SK-N-SH (cell line): ENCODE results near the gene DUSP1. TPM values are rescaled to one million over a fixed set of nuclear protein-coding genes. Genes with fewer than 3 reads are reported as not detected.

Experiments used
- CTCF ChIA-PET: fragments of 300-600, 350-600 bp; formaldehyde crosslinking; extraction: SDS; loops from one replicate; lab custom pipeline; 2021; lab: Yijun Ruan, JAX
- POLR2A ChIA-PET: fragments of 350-600 bp; sonication (Branson Sonifier 250); formaldehyde crosslinking; extraction: SDS; loops from one replicate; lab custom pipeline; 2020; ENCODE audit warnings: antibody characterized with exemption, inconsistent platforms; lab: Yijun Ruan, JAX
- DNase-seq: peaks from one replicate; pipeline ENCODE4 v3.0.0; 2012
- H2AFZ ChIP-seq: fragments of 200-600 bp; sonication (generic); 2 replicates; pipeline ENCODE4 v1.8.1; 2016; ENCODE audit warnings: antibody characterized with exemption, mild to moderate bottlenecking, low read depth
- H3F3A ChIP-seq: fragments of 200-600 bp; sonication (generic); replicated peaks from 2 replicates; pipeline ENCODE3; 2016; ENCODE audit warnings: antibody characterized with exemption, mild to moderate bottlenecking; ENCODE audit not compliant: insufficient read depth
- H3K27ac ChIP-seq, 2 experiments: fragments of 200-500 bp in 1 of 2; fragments of 200-600 bp in 1 of 2; sonication (Bioruptor generic) in 1 of 2; sonication (generic), shearing (Covaris generic) in 1 of 2; 2 replicates each; pipeline versions ENCODE4 v1.5.1 to v1.6.1; 2014 to 2016; ENCODE audit warnings: low read depth in 2 of 2, inconsistent platforms in 1 of 2, low read length in 1 of 2, mild to moderate bottlenecking in 1 of 2, mixed read lengths in 1 of 2
- H3K27me3 ChIP-seq: fragments of 200-600 bp; sonication (generic), shearing (Covaris generic); 2 replicates; pipeline ENCODE4 v1.6.1; 2016; ENCODE audit warnings: mixed run types; ENCODE audit not compliant: insufficient read depth
- H3K36me3 ChIP-seq, 2 experiments: fragments of 200-500 bp in 1 of 2; fragments of 200-600 bp in 1 of 2; sonication (Bioruptor generic) in 1 of 2; sonication (generic) in 1 of 2; replicated peaks in 1 of 2; 2 replicates each; pipeline versions ENCODE3 to v1.5.1; 2014 to 2016; ENCODE audit warnings: low read length in 1 of 2, mild to moderate bottlenecking in 1 of 2; ENCODE audit not compliant: insufficient read depth in 2 of 2, control insufficient read depth in 1 of 2
- H3K4me1 ChIP-seq, 2 experiments: fragments of 200-500 bp in 1 of 2; fragments of 200-600 bp in 1 of 2; sonication (Bioruptor generic) in 1 of 2; sonication (generic), shearing (Covaris generic) in 1 of 2; 2 replicates each; pipeline versions ENCODE4 v1.5.1 to v1.6.1; 2014 to 2016; ENCODE audit warnings: low read depth in 1 of 2, low read length in 1 of 2, mixed run types in 1 of 2; ENCODE audit not compliant: insufficient read depth in 2 of 2, control insufficient read depth in 1 of 2
- H3K4me2 ChIP-seq: fragments of 200-600 bp; sonication (generic), shearing (Covaris generic); 2 replicates; pipeline ENCODE4 v1.6.1; 2017; ENCODE audit warnings: mixed run types
- H3K4me3 ChIP-seq, 2 experiments: fragments of 200-500 bp in 1 of 2; fragments of 200-600 bp in 1 of 2; sonication (Bioruptor generic) in 1 of 2; sonication (generic), shearing (Covaris generic) in 1 of 2; 2 replicates each; pipeline versions ENCODE4 v1.5.1 to v1.8.1; 2014 to 2016; ENCODE audit warnings: low read depth in 2 of 2, inconsistent platforms in 1 of 2, low read length in 1 of 2, mild to moderate bottlenecking in 1 of 2, mixed read lengths in 1 of 2, moderate library complexity in 1 of 2
- H3K79me2 ChIP-seq: fragments of 200-600 bp; sonication (generic); 2 replicates; pipeline ENCODE4 v1.8.1; 2017; ENCODE audit warnings: mild to moderate bottlenecking; ENCODE audit not compliant: insufficient read depth
- H3K9ac ChIP-seq: fragments of 200-600 bp; sonication (generic); 2 replicates; pipeline ENCODE4 v1.6.1; 2017; ENCODE audit warnings: mixed run types
- H3K9me2 ChIP-seq: fragments of 200-600 bp; sonication (generic); 2 replicates; pipeline ENCODE4 v1.6.1; 2017; ENCODE audit warnings: mixed run types
- H3K9me3 ChIP-seq: fragments of 200-600 bp; sonication (generic); 2 replicates; pipeline ENCODE4 v1.6.1; 2017; ENCODE audit warnings: mixed run types, mild to moderate bottlenecking, moderate library complexity
- H4K20me1 ChIP-seq: fragments of 200-600 bp; sonication (generic); 2 replicates; pipeline ENCODE4 v1.6.1; 2017; ENCODE audit warnings: mild to moderate bottlenecking, mixed run types; ENCODE audit not compliant: insufficient read depth
- FOXJ3 ChIP-seq: sonication (generic); formaldehyde crosslinking; IDR thresholded peaks from 2 replicates; pipeline ENCODE4 v1.5.1; 2020; ENCODE audit warnings: mild to moderate bottlenecking, missing genetic modification reagents
- MEF2A ChIP-seq: IDR thresholded peaks from 2 replicates; pipeline ENCODE4 v1.4.0; 2012; ENCODE audit warnings: low read depth, borderline replicate concordance
- NFIC ChIP-seq: IDR thresholded peaks from 2 replicates; pipeline ENCODE4 v1.4.0; 2012; ENCODE audit warnings: borderline replicate concordance
- NRF1 ChIP-seq: IDR thresholded peaks from 2 replicates; pipeline ENCODE4 v1.6.1; 2012; ENCODE audit warnings: low read depth, mild to moderate bottlenecking, low read length
- RFX5 ChIP-seq: IDR thresholded peaks from 2 replicates; pipeline ENCODE4 v1.6.1; 2012; ENCODE audit warnings: mild to moderate bottlenecking, improper control_type of control experiment, low read length
- RXRA ChIP-seq: IDR thresholded peaks from 2 replicates; pipeline ENCODE4 v1.4.0; 2012; ENCODE audit warnings: low read depth, mild to moderate bottlenecking, borderline replicate concordance
- TCF12 ChIP-seq: IDR thresholded peaks from 2 replicates; pipeline ENCODE4 v1.4.0; 2012
- WGBS: methylation state at CpG from one replicate; pipeline ENCODE4 v1.1.6; 2017; ENCODE audit warnings: low lambda C conversion rate; 5-methylcytosine and 5-hydroxymethylcytosine counted together
- polyA plus RNA-seq, 3 experiments: library from polyadenylated mRNA; depleted of rRNA; stranded (reverse); fragments of >200 nt; gene quantifications; 2 replicates each; pipeline ENCODE4 v1.2.3, GENCODE V29; 2012
- TF ChIP-seq, protein P1 (sequence below): IDR thresholded peaks from 2 replicates; pipeline ENCODE4 v1.4.0; 2012; ENCODE audit warnings: low read depth, borderline replicate concordance
- TF ChIP-seq, protein P2 (sequence below): fragments of 150-350 bp; IDR thresholded peaks from 2 replicates; pipeline ENCODE4 v1.6.1; 2016; ENCODE audit warnings: mild to moderate bottlenecking, low read depth, low read length
- TF ChIP-seq, protein P3 (sequence below): IDR thresholded peaks from 2 replicates; pipeline ENCODE4 v1.4.0; 2012; ENCODE audit warnings: low read depth, borderline replicate concordance

DUSP1 gene
- polyA plus RNA-seq, 1 of the 3 experiments (the other 2 are of a cell fraction), result 455 TPM

DNA sequence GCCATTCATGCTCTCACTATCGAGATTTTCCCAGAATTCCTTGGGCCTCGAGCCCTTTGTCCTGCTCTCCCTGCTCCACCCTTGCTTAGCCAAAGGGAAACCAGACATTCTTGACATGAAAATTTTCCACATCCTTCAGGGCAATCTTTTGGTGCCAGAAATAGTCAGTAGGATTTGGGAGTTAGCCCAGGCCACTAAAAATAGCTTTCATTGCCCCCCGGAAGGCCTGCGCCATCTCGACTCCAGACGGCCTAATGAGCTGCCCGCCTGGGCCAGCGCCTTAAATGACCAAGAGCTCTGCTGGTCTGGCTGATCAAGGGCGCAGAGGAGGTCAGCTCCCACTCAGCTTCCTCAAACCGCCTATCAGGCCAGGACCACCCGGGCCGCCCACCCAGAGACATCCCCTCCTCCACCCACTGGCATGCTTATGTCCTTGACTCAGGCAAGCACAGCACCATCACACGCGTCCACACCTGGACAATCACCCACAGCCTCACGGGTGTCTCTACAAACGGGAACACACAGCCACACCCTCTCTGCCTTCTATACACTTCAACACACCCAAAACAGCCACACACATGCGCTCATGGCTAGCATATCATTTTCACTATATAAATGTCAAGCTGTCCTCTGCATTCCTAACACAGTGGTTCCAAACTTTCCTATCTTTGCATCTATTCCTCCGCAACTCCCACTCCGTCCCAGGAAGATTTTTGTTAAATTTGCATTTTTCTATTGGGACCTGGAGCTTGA is 20.9 kb downstream of the DUSP1 start:
- H2AFZ ChIP-seq, result peak overlapping the region; percentile 37; the same call in 1 of the 2 replicates
- no peaks in the 10 kb centered on the region for H3K36me3 ChIP-seq
- H3F3A ChIP-seq, result no peaks in the 10 kb centered on the region
- no peaks in the 10 kb centered on the region for H4K20me1 ChIP-seq
- DNase-seq, result no peak
- TF ChIP-seq, protein P1, sequence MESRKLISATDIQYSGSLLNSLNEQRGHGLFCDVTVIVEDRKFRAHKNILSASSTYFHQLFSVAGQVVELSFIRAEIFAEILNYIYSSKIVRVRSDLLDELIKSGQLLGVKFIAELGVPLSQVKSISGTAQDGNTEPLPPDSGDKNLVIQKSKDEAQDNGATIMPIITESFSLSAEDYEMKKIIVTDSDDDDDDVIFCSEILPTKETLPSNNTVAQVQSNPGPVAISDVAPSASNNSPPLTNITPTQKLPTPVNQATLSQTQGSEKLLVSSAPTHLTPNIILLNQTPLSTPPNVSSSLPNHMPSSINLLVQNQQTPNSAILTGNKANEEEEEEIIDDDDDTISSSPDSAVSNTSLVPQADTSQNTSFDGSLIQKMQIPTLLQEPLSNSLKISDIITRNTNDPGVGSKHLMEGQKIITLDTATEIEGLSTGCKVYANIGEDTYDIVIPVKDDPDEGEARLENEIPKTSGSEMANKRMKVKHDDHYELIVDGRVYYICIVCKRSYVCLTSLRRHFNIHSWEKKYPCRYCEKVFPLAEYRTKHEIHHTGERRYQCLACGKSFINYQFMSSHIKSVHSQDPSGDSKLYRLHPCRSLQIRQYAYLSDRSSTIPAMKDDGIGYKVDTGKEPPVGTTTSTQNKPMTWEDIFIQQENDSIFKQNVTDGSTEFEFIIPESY, result no peak
- TF ChIP-seq, all 33 proteins: peak for 0
- no peak overlapping the region for H3K4me2 ChIP-seq
- no peak overlapping the region for H3K27ac ChIP-seq
- H3K79me2 ChIP-seq, result no peaks in the 10 kb centered on the region
- H3K9me3 ChIP-seq, result no peaks in the 10 kb centered on the region
- H3K9ac ChIP-seq, result no peak overlapping the region
- 77% methylated on average over 10 of the region's 19 CpGs for WGBS
- H3K9me2 ChIP-seq, result no peaks in the 10 kb centered on the region
- POLR2A ChIA-PET, result no interaction called here
- CTCF ChIA-PET, result interaction anchor here (0.7 to 1.8 kb wide), 5 partner anchors 22 to 183 kb away, joined by 3 to 5 read pairs (median 3); no protein-coding TSS in a partner anchor
- H3K4me3 ChIP-seq, result no peak overlapping the region
- no peaks in the 10 kb centered on the region for H3K27me3 ChIP-seq
- H3K4me1 ChIP-seq, result no peaks in the 10 kb centered on the region; a peak in 1 of 4 replicates

DNA sequence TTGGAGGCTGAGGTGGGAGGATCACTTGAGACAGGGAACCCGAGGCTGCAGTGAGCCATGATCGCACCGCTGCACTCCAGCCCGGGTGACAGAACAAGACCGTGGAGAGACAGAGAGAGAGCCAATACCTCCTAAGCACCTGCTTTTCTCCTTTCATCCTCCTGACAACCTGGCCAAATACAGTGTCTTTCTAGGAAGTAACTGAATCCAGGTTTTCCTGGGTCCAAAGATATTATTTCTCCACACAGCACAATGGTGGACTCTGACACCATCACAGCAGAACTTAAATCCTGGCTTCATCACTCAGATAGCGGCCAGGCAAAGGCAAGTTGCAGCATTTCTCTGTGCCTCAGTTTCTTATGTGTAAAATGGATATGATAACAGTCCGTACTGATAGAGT is 21.9 kb downstream of the DUSP1 start:
- TF ChIP-seq, protein P2, sequence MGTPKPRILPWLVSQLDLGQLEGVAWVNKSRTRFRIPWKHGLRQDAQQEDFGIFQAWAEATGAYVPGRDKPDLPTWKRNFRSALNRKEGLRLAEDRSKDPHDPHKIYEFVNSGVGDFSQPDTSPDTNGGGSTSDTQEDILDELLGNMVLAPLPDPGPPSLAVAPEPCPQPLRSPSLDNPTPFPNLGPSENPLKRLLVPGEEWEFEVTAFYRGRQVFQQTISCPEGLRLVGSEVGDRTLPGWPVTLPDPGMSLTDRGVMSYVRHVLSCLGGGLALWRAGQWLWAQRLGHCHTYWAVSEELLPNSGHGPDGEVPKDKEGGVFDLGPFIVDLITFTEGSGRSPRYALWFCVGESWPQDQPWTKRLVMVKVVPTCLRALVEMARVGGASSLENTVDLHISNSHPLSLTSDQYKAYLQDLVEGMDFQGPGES, result no peak
- TF ChIP-seq RFX5 (no peak), NRF1 (no peak), MEF2A (no peak), FOXJ3 (no peak), TCF12 (no peak), NFIC (no peak), RXRA (no peak)
- TF ChIP-seq, protein P3, sequence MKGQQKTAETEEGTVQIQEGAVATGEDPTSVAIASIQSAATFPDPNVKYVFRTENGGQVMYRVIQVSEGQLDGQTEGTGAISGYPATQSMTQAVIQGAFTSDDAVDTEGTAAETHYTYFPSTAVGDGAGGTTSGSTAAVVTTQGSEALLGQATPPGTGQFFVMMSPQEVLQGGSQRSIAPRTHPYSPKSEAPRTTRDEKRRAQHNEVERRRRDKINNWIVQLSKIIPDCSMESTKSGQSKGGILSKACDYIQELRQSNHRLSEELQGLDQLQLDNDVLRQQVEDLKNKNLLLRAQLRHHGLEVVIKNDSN, result no peak
- TF ChIP-seq, protein P1, result no peak
- no peak overlapping the region for H3K4me3 ChIP-seq
- no peaks in the 10 kb centered on the region for H3K79me2 ChIP-seq
- no peak overlapping the region for H3K27ac ChIP-seq
- no peak overlapping the region for H3K9ac ChIP-seq
- no peak for DNase-seq
- CTCF ChIA-PET, result interaction anchor here (1.1 to 1.8 kb wide), 2 partner anchors 23 to 51 kb away, joined by 3 to 4 read pairs; no protein-coding TSS in a partner anchor
- no peaks in the 10 kb centered on the region for H3K9me2 ChIP-seq
- no peaks in the 10 kb centered on the region for H3F3A ChIP-seq
- POLR2A ChIA-PET, result no interaction called here
- 91% methylated on average over 7 of the region's 7 CpGs for whole genome bisulfite sequencing
- no peaks in the 10 kb centered on the region for H4K20me1 ChIP-seq
- H3K9me3 ChIP-seq, result no peaks in the 10 kb centered on the region
- no peaks in the 10 kb centered on the region for H3K36me3 ChIP-seq
- H2AFZ ChIP-seq, result no peak overlapping the region
- H3K4me1 ChIP-seq, result no peaks in the 10 kb centered on the region; a peak in 1 of 4 replicates
- H3K4me2 ChIP-seq, result no peak overlapping the region
- H3K27me3 ChIP-seq, result no peaks in the 10 kb centered on the region
